GM18909 (cell line): Measurements from ENCODE around the gene RBMS3.
A peak's percentile ranks its signal among the peaks of the same experiment; 100 is the strongest.
"Not testable (repeated sequence)": the region's sequence is repeated elsewhere in the genome, so short reads cannot be mapped to it uniquely, and the experiment has no call there.

ENCODE experiments used
- ATAC-seq: cut with Tn5 transposase; IDR thresholded peaks from one replicate; pipeline ENCODE4 v1.9.1; 2021; ENCODE audit warnings: mild to moderate bottlenecking; ENCODE audit not compliant: unreplicated experiment, poor library complexity

The RBMS3 gene

DNA sequence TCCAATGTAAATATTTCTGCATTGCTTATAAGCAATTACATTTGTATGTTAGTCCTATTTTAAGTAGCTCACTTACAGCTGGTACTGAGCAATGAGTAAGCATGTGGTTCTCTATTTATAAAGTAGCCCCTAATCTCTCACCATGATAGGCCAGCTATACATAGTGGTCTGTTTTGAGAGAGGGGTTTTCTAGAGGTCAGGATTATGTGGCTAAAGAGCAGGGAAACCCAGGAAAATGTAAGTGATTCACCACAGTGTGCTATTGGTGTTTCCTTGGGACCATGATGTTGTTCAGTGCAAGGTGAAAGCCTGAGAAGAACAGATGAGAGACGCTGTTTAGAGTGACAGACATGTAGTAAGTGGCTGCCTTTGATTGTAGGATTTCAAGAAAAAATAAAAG lies 26.4 kb downstream of the RBMS3 start:
- ATAC-seq: no peak

DNA sequence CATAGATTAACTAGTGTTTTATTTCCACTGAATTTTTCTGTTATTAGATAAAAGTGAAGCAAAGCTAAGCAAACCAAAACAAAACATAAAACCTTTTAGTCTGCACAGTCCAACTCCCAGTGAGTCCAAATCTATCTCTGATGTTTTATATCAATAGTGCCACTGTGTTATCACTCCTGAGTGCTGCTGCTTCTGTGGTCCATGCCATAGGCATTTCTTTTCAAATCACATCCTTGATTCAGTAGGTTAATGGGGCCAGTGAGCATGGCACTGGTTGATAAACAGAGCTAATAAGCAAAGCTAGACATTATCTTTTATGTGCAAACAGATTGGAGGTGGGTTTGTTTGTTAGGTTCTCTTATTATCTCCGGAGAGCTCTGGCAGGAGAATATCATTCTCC lies 30.0 kb downstream of the RBMS3 start:
- no peak for ATAC-seq

DNA sequence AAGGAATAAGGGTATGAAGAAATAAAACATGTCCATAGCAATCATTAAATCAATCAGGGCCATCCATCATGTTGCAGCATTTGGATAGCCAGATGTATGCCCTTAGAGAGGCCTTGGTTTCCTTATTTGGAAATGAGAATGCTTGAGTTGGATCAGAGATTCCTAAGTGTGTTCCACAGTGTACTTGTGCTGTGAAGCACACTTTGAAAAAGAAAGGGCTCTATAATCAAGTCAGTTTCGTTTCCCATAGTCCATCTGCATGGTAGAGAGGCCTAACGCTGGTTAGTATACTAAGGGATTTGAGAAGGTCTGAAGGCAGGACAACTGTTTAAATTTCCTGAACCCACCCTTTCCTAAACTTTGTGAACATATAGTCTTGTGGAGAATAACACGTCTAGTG lies 30.9 kb downstream of the RBMS3 start:
- ATAC-seq: no peak

DNA sequence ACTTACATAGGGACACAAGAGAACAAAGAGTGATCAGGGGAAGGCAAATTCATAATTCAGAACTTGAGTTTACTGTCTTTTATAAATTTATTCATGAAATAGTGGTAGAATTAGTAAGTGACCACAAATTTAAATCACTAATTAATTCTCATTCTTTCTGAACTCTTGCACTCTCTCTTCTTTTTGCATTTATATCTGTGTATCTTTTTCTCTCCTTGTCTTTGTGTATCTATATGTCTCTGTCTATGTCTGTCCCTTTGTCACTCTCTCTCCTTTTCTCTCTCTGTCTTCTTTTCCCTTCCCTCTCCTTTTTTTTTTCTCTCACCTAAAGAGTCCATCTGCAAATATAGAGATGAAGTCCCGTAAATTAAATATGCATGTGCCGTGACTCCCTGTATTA lies 31.5 kb downstream of the RBMS3 start:
- ATAC-seq: no peak

DNA sequence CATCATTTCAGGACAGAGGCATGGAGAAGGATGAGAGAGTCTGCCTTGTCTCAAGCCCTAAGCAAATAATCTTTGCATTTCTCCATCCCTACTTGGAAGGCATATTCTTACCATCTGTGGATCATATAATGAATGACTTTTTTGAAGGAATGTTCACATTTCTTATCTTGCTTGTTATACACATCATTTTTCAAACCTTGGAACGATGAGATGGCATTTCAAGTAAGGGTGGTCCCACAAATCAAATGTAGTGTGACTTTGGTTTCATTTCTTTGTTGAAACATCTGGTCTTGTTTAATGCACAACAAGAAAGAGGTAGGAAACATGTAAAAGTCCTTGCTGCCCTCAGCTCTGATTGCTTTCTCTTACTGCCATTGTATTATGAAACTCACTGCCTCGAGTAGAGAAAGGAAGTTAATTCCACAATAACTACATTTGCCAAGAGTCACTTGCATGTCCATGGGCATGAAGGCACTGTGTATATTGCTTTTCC lies 32.1 kb downstream of the RBMS3 start:
- no peak for ATAC-seq

DNA sequence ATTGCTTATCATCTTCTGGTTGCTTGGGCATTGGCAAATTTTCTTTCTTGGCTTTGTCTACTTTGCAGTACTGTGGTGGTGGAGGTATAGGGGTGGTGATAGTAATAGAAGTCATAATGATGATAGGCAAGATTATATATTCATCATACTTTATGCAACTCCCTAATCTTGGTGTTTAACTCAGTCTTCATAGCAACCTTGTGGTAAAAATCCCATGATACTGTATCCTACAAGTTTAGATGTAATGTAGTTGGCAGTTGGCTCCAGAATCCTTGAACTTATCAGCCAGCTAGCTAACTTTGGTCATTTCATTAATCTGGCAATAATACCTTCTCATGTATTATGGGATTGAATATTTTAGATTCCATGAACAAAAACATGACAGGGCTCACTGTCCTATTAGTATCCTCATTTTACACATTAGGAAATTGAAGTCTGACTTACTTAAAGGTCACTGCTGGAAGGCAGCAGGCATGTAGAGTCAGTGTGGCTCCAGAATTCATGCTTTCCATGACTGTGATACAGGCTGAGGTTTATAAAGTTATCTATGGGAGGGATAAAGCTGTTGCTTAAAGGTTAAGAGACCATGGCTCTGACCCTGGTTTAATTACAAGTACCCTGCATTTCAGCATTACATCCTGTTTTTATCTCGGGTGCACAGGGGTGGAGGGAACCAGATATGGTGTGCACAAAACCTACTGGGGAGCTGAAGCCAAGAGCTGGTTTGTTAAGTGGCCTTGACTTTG lies 33.3 kb downstream of the RBMS3 start:
- ATAC-seq: no peak

DNA sequence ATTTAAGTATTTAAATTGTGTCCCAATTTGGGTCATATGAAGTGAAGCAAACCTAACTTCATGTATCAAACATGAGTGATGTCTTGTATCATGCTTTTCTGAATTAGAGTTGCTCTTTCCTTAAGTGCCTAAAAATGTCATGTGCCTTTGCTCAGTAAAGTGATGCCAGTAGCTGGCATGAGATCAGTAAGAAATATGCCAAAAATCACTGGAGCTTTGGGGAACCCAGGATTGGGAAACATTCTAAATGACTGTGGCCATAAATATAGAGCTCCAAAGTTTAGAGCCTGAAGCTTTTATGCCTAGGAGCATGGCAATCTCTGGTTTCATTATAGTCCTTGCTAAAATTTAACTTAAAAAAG lies 33.8 kb downstream of the RBMS3 start:
- ATAC-seq: no peak

DNA sequence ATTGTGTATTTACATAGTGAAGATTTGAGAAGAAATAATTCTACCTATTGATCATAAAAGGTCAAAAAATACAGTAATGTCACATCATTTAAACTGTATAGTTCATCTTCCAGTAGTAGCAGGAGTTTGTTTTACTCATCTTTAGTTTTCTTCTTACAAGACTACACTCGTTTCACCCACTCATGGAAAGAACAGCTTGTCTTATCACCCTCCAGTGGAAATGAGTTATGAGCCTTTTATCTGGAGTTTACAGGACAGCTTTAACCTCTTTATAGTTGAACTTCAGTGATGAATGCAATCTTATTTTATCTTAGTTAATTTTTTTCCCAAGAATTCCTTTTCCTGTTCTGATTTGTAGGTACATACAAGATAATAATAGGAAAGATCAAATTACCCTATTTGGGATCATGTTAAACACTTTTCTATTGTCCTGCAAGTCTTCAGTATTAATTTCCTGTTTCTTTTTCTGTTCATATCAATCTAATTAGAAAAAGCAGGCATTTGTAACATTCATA lies 36.8 kb downstream of the RBMS3 start:
- no peak for ATAC-seq

DNA sequence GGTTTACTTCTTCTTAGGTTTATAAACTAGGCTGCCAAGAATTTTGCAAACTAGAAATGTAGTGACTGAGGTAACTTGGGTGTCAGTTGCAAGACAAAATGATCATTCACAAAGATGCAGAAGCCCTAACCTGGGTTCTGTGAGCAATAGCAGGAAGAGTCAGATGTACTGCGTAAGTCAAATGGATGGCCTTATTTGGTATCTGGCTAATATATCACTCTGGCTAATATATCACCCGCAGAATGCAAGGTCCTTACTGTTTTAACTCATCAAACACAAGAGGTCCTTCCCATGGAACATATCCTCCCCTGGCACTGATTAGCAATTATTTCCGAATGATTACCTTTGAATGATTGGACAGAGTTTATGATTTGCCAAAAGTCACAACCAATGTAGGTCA lies 37.4 kb downstream of the RBMS3 start:
- no peak for ATAC-seq

DNA sequence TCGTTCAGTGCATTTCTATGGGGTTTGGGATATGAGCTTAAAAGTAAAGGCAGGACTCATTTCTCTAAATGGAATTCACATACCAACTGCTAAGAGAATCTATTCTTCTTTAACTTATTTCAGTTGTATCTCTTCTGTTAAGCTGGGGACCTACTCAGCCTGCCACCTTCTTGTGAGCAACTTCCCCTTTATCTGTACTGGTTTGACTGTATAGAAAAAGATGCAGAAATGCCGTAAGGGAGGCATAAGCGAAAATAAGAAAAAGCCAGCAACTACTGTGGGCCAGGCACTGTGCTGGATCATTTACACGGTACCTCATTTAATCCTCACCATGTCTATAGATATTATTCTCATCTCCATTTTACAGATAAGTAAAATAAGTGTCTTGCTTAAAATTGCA lies 38.4 kb downstream of the RBMS3 start:
- ATAC-seq: peak; percentile 75

DNA sequence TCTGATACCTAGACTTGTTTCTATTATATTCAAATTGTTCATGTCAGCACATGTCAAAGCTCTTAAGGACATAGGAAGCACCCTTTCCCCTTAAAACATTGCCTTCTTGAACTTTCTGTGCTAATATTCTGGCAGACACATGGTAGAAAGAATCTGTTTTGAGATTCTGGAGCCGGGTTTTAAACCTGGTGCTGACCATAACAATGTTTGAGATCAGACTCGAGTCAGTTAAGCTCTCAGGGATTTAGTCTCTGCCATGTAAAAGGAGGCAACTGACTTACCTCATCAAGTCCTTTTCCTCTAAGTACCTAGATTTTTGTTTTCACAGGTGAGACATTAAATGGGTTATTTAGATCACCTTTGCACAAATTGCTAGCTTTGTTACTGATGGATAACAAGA lies 38.9 kb downstream of the RBMS3 start:
- ATAC-seq: no peak

DNA sequence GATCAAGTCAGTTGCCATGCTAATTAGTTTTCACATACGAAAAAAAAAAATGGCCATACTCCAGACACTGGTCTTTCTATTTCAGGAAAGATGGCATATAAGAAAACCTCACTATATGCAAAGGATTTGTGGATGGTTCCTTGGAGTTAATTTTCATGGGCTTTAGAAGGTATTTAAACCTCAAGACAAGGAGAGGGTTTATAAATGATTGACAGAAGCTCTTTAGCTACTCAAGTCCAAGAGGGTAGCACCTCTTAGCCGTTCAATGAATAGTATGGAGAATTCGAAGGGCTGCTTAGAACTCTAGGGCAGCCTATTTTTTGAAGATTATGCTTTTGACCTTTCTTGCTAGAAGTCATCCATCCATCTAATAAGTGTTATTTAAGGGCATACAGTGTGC lies 41.7 kb downstream of the RBMS3 start:
- no peak for ATAC-seq

DNA sequence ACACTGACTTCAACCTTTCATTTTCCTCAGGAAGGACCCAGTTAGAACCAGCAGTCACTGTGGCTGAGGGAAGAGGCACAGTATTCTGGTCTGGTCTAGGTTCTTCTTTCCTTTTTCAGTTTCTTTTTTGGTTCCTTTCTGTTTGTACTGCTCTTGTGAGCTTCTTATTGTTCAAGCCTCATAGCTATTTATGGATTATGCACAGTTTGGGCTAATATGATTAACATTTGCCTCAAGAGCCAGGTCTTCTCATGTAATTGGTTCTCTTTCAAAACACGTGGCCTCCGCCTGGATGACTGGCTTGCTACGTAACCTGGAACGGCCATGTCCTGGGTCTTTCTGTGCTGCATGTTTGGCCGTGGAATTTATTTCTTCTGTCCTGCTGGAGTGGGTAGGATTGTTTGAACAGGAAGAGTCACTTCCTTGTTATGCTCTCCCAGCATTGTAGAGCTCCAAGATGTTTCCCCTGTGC lies 43.3 kb downstream of the RBMS3 start:
- ATAC-seq: peak; percentile 99

DNA sequence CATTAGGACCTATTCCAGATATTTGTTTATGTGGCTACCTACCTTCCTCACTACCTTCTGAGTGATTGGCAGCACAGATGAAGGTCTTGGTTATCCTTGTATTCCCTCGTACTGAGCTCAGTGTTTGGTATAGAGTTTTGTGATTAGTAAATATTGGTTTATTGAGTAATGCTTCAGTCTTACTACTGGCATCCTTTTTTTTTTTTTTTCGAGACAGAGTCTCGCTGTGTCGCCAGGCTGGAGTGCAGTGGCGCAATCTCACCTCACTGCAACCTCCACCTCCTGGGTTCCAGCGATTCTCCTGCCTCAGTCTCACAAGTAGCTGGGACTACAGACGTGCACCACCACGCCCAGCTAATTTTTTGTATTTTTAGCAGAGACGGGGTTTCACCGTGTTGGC lies 45.7 kb downstream of the RBMS3 start:
- ATAC-seq: not testable (repeated sequence)

DNA sequence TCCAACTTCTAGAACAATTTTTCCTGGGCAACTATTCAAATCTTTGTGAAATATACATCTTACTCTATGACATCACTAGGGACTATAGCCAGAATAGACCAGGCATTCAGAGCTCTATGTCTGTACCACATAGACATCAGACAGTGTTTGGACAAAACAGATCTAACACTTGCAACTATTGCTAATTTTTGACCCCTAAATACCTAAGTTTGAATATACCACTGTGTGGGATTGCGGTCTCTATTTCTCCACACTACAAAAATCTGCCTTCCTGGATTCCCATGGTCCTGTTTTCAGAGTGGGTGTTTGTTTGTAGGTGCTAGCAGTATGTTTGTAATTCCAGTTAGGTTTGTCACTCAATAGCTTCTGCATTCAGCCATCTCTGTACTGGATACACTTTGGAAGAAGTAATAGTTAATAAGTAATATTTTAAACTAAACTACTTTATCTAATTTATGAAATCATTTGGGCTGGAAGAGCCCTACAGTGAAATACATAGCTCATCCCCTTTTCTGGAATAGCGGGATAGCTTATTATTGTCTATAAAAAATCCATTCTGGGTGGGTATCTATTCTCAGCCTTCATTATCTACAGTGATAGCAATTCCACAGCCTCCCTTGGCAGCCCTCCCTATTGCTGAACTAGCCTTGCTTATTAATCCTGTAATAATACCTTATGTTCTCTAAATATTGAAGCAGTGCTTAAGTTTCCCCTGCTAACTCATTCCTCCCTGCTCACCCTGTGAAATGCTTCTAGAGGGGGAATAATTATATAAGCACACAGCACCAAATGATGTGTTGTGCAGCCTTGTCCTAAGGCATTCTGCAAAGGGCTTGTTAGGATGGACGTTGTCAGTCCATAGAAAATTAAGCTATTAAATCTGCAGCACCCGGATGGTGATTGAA lies 49.4 kb downstream of the RBMS3 start:
- no peak for ATAC-seq

DNA sequence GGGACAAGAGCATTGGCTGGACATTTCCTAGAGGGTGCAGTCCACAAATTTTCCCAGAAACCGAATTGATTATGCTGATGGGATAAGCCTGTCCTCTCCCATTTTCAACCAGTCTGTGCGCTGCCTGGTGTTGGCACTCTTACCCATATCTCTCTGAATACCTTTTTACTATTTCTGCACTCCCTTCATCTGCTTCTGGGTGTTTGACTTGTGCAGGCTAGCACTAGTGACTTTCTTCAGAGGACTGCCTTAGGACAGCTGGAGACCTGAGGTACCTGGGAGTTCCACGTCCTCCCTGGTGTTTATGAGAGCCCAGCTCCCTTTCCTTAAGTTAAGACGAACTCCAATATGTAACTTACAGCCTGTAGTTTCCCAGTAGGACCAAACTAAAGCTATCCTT lies 50.2 kb downstream of the RBMS3 start:
- ATAC-seq: no peak

DNA sequence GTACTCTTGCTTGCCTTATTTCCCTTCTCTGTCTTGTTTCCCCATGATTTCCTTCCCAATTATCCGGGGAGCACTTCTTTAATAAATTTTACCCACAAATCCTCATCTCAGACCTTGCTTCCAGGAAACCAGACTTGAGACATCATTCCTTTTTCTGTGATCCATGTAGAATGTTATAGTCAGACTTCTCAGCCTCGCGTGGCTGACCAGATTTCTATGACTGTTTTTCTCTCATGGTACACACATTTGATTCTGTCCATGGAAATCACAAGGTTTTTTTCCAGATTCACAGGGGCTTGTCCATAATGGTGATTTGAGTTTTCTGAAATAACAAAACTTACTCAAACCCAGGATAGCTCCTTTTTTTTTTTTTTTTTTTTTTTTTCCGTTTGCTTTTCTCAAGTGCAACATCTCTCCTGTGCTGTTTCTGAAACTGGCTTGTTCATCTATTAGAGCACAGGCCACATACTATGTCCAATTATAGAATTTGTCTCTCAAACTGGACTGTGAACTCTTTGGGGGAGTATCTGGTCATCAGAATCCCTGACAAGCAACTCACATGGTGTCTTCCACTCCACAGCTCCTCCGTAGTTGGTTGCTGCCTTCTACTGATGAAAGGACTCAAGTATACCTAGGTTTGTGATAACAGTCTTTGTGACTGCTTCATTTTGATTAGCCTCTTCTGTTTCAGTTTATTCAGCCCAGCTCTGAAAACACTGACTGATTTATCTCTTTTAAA lies 50.8 kb downstream of the RBMS3 start:
- ATAC-seq: no peak

DNA sequence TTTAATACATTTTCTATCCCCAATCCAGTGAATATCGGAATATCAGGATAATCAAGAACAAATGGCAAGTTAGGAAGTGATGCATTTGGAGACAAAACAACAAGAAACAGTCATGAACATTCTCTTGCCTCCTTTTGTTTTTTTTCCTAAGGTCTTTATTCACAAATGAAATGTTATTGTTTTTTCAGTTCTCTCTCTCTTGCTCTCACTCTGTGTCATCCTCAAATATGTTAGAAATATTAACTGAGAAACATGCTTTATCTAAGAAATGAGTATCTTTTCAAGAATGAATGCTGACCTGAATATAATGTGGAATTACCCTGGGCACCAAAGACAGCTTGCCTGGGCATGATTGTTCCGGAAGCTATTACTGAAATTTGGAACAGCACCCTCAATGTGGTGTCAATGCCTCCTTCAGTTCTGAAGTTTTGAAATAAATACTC lies 51.3 kb downstream of the RBMS3 start:
- no peak for ATAC-seq

DNA sequence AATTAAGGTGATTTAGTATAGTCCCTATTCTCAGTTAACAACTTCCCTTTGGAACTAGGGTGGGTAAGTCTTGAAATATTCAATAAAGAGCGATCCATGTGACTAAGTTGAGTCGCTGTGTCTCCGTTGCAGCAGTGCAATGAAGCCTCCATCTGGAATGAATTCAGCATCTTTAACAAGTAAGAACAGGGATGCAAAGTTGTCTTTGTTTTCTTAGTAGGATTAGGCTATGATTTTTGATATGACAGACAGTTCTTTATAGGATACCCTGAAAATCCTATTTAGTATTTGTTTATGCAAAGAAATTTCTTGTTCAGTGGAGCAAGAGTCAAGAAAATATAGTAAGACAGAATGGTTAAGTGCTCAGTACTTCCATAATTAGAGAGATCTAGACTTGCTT lies 52.7 kb downstream of the RBMS3 start:
- no peak for ATAC-seq

DNA sequence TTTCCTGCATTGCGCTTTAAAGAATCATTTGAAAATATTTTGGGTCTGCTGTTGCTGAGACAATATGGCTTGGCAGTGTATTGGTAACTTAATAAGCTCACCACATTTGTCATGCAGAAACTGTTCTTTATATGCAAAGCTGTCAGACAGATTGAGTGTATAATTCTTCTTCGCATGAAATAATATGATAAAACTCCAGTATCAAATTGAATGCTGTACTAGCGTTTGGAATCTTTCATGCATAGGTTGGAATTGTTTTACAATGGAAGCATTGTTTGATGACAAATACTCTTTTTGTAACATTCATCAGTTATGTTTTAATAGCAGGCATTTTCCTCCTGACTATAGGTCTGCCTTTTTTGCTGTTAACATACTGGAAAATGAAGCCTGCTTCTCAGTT lies 53.8 kb downstream of the RBMS3 start:
- ATAC-seq: no peak

DNA sequence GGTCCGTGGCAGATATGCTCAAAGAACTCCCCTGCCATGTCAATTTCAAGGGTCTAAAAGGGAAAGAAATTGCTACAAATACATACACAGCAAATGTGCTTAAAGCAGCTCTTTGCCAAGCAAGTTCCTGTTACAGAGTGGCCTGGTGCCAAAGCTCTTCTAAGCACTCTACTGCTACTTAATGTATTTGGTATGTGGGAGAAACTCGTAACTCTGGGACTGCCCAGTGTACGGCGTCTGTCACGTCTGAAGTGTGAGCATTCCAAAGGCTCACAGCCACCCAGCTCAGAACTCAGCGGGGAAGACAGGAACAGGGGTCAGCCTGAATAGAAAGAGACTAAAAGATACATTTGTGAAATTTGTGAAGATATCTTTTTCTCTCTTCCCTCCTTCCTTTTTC lies 54.6 kb downstream of the RBMS3 start:
- ATAC-seq: no peak
